Epithelial cell of proximal tubule (primary cell): ENCODE data around the gene HOXA6. TPM values are rescaled to one million over a fixed set of nuclear protein-coding genes. Genes with fewer than 3 reads are reported as not detected.
A peak's percentile ranks its signal among the peaks of the same experiment; 100 is the strongest.

Experiments
- DNase-seq: peaks from one replicate; pipeline ENCODE4 v3.0.0-alpha.2; 2011; ENCODE audit warnings: low read depth
- H3K4me3 ChIP-seq: 2 replicates; pipeline ENCODE4 v1.5.1; 2011; ENCODE audit warnings: low read depth, mild to moderate bottlenecking, low read length
- CTCF ChIP-seq: conservative IDR thresholded peaks from 2 replicates; pipeline ENCODE4 v1.5.1; 2012; ENCODE audit warnings: low read depth, mild to moderate bottlenecking, low read length
- total RNA-seq: library from RNA; depleted of rRNA; stranded (reverse); fragments of >200 nt; gene quantifications from 2 replicates; pipeline ENCODE4 v1.2.3, GENCODE V29; 2015

Gene HOXA6
- total RNA-seq, 1 donor from 2014 or later = 5.7 TPM

GRCh38 chr7:27151341-27151930 is 3.9 kb upstream of the HOXA6 start:
- H3K4me3 ChIP-seq = peak overlapping the region; percentile 75
- TF ChIP-seq CTCF = no peak
- no peak for DNase-seq

- peak overlapping the region; percentile 75 for H3K4me3 ChIP-seq
- DNase-seq = no peak
- TF ChIP-seq CTCF = peak; percentile 73
Measured at GRCh38 chr7:27150568-27151340, 3.2 kb upstream of the HOXA6 start.

- no peak for DNase-seq
- no peak for TF ChIP-seq CTCF
- H3K4me3 ChIP-seq = peak overlapping the region; percentile 75
Measured at GRCh38 chr7:27149842-27150567, 2.4 kb upstream of the HOXA6 start.

- H3K4me3 ChIP-seq = peak overlapping the region; percentile 75
- TF ChIP-seq CTCF = no peak
- no peak for DNase-seq
Measured at GRCh38 chr7:27148756-27149641, 1.4 kb upstream of the HOXA6 start.

- peak overlapping the region; percentile 75 for H3K4me3 ChIP-seq
- DNase-seq = no peak
- no peak for TF ChIP-seq CTCF
Measured at GRCh38 chr7:27148031-27148755, 619 bp upstream of the HOXA6 start.
